GM23248 (cell line): ENCODE measurements around the gene CASR.

Source experiments
- EZH2 ChIP-seq: fragments of 200-600 bp; sonication (generic); IDR thresholded peaks from 2 replicates; pipeline ENCODE4 v1.6.1; 2018; ENCODE audit warnings: antibody characterized with exemption, mild to moderate bottlenecking; ENCODE audit not compliant: insufficient read depth, poor library complexity, severe bottlenecking
- EZH2phosphoT487 ChIP-seq: fragments of 200-600 bp; sonication (generic); IDR thresholded peaks from 2 replicates; pipeline ENCODE4 v1.6.1; 2018; ENCODE audit warnings: antibody characterized with exemption, moderate library complexity, mild to moderate bottlenecking, low read depth; ENCODE audit not compliant: insufficient read depth

DNA sequence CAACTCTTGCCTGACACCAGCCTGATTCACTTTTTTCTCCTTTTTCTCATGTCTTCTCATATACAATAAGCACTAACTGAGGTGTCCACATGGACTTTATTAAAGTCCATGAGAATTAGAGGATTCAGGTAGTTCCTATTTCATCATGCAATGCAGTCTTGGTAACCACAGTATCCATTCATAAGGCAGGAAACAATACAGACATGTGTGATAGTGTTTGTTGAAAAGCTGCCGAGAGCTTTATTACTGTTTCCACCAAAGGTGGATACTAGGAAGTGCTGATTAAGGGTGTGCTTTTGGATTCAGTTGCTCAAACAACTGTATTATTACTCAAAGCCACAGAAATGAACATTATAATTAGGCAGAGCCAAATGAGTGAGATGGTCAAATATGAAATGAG lies 5.3 kb downstream of the CASR start:
- TF ChIP-seq EZH2phosphoT487 (no peak), EZH2 (no peak)
